Measurements from ENCODE around the gene LYPD6B.
A peak's percentile ranks its signal among the peaks of the same experiment; 100 is the strongest.

LYPD6B gene

GRCh38 chr2:149015501-149015900 lies 23.0 kb upstream of the LYPD6B start:
- DNase-seq = no peak

GRCh38 chr2:149015926-149016563 lies 22.5 kb upstream of the LYPD6B start:
- DNase-seq = no peak

DNA sequence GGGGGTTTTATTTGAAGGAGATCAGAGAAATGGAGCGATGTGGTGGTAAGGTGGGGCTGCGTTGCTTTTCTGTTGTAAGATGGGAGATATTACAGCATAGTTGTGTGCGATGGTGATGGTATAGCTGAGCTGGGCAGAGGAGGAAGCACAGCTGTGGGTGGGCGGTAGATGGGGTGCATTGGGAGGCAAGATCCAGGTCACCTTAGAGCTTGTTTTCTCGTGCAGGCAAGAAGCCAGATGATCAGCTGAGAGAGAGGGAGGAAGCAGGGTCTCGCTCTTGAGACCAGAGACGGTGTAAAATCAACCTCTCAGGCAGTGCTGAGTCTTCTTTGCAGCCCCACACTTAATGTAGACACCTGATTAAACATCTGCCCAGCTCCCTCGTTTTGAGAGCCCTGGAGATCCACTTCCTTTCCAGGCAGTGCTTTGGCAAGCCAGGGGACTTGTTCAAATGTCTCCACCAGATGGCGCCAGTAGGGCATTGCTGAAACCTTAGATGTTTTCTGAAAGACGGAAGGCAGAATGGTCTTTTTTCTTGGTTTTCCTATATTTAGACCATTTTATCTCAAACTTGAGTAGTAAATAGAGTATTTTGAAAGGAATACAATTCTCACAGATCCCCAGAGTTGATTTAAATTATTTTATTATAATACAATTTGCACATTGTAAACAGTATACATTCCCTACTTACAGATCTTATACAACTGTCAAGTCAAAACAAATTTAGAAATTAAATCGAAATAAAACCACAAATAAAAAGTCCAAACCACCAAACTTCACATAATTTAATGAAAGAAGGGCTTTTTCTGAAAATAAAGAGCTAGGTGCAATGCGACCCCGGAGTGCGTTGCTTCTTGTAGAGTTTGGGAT lies 21.1 kb upstream of the LYPD6B start:
- peak; percentile 80 for DNase-seq

DNA sequence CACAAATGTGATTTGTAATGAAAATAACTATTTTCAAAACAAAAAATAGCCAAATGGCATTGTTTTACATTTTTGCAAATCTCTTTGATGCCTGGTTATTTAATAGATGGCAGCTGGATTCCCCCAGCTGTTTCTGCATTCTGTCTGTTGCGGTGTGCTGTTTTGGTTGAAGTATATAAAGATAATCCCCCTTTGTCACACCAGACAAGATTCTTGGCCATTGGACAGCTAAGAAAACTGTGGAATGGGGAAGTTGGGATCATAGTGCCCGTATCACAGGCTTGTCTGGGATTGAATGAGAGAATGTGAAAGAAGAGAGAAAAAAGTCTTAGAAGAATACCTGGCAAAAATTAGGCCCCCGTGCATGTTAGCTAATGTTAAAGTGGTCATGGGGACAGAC lies 19.5 kb upstream of the LYPD6B start:
- no peak for DNase-seq

DNA sequence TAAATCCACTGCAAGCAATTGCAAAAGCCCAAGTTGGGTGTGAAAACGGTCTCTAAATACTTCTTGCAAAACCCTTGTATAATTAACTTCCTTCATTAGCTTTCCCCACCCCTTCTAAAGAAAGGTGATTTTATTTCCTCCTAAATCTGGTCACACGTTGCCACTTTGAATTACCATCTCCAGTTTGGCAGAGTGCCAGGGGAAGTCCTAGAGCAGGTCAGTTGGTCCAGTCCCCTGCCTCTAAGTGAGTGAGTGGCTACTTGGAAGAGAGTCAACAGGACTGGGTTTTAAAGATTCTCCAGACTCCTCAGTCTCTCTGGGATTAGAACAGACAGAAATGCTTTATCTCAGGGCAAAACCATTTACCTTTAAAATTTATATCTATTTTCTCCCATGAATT lies 18.7 kb upstream of the LYPD6B start:
- no peak for DNase-seq

DNA sequence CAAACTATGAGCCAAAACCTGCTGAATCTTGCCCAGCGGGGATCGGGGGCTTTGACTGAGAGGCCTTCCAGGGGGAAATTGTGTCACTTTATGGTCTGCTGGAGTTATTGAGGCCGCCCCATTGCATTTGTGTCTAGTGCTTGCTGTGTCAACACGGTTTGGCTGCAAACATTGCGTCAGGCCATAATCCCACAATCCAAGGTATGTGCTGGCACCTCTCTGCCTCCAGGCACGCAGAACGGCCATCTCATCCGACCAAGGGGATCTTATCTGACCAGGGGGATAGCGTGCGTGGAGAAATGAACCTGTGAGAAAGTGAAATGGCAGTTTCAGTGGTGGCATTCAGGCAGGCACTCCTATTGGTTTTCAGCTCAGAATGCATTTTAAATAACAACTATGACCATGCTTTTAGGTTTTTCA lies 18.1 kb upstream of the LYPD6B start:
- no peak for DNase-seq

DNA sequence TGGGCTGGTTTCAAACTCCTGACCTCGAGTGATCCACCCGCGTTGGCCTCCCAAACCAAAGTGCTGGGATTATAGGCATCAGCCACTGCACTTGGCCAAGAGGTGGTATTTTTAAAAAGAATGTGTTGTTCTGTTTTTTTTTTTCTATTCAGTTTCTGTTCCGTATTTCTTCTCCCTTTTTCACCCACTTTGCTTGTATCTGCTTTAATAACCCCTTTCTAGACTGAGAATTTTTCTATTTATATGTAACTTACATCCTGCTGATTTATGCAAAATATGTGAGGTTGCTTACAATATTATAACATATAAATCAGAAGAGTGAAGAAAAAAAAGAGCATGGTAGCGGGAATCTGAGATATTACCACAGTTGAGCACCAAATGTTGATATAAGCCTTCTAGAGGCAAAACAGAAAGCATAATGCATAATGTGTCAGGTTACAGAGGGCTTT lies 17.2 kb upstream of the LYPD6B start:
- no peak for DNase-seq

DNA sequence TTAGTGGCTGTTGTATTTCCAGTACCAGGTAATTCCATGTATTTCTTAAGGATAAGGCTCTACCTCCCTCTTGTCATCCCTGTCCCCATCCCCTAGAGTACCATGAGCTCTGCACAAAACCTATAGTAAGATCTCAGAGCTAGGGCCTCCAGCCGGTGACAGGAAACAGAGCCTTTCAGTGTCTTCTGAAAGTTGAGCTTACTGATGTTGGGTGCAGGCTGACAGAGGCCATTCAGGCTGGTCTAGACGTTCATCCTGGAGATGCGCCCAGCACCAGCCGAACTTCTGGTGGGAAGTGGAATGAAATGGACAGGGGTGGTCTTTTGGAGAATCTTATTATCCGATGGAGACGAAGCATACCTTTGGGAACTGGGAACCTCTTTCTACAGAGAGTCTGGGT lies 16.7 kb upstream of the LYPD6B start:
- DNase-seq = no peak

GRCh38 chr2:149023091-149023490 lies 15.4 kb upstream of the LYPD6B start:
- no peak for DNase-seq

- DNase-seq = no peak
Observed at GRCh38 chr2:149027590-149028250, 10.8 kb upstream of the LYPD6B start.

DNA sequence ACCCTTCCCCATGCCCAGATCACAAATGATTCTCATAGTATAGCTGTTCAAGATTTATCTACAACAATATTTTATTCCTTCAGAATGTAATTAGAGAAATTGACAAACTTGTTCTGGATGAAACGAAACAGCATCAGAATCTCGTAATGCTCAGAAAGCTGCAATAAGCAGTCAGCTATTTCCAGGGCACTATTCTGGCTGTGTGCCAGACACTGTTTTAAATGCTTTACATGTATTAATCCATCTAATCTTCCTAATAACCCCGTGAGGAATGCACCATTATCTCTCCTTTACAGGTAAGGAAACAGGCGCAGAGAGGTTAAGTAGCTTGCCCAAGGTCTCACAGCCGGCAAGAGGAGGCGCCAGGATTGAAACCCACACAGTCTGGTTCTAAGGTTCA lies 10.1 kb upstream of the LYPD6B start:
- DNase-seq = no peak

- no peak for DNase-seq
Observed at GRCh38 chr2:149028891-149029290, 9.6 kb upstream of the LYPD6B start.

DNA sequence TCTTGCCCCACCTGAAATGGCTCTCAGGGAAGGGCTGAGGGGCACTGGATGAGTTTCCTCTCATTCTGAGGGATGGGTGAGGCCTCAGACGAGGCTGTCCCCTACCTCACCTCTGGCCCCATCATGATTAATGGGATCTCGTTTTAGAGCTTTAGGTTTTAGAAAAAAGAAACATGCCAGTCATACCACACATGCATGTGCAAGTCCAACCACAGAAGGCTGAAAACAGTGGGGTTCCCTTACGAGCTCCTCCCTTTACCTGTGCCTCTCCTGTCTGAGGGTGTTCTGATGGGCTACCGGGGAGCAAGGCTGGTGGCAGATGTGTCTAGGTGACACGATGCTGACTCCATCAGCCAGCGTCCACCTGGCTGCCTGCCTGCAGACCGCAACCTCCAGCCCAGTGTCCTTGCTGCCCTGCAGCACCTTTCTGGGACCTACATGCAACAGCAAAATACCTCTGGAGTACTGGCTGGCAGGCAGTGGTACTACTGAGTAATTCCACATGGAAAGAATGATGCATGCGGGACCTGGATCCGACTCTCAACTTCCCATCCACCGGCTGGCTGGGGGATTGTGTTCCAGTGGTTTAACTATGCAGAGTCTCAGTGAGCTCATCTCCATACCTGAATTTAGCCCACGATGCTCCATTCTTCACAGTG lies 9.1 kb upstream of the LYPD6B start:
- no peak for DNase-seq

DNA sequence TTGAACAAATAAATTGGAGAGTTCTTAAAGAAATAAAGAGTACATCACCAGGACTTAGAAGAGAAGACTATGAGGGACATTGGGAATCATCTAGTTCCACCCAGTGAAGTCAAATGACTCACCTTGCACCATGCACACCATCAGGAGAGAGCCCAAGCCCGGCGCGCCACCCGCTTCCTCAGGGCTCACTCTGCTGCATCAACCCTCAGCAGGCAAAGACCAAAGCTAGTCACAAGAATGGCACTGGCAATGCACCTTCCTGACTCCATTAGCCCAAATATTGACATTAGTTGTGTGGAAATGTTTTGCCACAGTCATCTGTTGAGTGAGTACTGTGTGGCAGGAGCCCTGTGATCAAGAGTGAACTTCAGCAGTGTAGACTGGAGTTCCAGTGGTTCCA lies 7.1 kb upstream of the LYPD6B start:
- DNase-seq = no peak

- no peak for DNase-seq
Observed at GRCh38 chr2:149033716-149034115, 4.8 kb upstream of the LYPD6B start.

DNA sequence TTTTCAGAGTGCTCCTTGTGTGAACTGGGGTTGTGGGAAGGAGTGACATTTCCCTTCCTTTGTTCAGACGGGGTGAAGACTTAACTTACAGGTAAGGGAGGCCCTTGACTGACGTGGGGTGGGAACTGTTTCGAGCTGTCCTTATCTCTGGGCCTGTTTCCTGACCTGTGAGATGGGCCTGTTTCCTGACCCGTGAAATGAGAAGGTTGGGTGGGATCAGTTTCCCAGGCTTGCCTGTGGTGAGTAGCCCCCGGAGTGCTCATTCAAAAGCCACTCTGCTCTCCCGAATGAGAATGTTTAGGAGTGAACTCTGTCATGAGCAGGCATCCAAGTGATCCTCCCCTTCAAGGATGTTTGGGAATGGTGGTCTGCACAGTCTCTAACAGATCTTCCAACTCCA lies 4.1 kb upstream of the LYPD6B start:
- no peak for DNase-seq

- DNase-seq = no peak
Observed at GRCh38 chr2:149036507-149037293, 1.8 kb upstream of the LYPD6B start.

DNA sequence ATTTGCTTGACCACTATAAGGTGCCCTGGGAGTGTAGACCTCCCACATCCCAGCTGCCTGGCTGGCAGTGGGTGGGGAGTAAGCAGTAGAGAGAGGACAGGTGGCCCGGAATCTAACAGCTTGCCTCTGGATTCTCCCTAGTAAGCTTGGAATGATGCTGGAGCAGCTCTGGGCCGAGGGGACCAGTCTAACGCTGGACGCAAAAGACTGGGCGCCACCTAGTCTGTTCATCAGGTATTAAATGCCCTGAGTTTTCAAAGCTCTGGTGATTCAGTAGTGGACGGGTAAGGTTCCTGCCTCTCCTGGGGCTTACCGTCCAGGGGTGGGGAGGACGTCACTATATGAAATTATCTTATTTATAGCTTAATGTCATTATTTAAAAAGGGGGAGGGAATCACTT lies 648 bp upstream of the LYPD6B start:
- DNase-seq = no peak

- DNase-seq = no peak
Observed at GRCh38 chr2:149039213-149039724, 770 bp downstream of the LYPD6B start.

GRCh38 chr2:149040451-149040850 lies 2.0 kb downstream of the LYPD6B start:
- DNase-seq = peak; percentile 33

DNA sequence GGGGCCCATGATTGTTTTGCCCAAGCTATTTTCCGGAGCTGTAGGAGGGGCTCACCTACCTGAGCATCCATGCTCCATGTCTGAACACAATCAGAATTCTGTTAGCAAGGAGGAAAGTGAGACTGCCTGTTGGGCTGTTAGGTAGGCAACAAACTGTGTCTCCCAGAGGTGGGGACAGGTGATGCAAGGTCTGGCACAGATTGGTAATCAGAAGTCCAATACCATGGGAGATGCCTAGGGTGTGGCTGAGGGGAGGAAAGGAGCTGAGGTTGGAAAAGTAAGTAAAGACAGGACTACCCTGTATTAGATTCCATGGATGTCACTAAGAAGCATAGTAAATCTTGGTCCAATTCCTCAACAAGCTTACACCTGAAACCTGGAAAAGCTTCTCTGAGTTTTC lies 3.0 kb downstream of the LYPD6B start:
- DNase-seq = no peak

- DNase-seq = no peak
Observed at GRCh38 chr2:149042881-149043280, 4.4 kb downstream of the LYPD6B start.
